ENCODE data around the gene GBE1.
A peak's percentile ranks its signal among the peaks of the same experiment; 100 is the strongest.
"Not testable (repeated sequence)": the region's sequence is repeated elsewhere in the genome, so short reads cannot be mapped to it uniquely, and the experiment has no call there.

Gene GBE1

DNA sequence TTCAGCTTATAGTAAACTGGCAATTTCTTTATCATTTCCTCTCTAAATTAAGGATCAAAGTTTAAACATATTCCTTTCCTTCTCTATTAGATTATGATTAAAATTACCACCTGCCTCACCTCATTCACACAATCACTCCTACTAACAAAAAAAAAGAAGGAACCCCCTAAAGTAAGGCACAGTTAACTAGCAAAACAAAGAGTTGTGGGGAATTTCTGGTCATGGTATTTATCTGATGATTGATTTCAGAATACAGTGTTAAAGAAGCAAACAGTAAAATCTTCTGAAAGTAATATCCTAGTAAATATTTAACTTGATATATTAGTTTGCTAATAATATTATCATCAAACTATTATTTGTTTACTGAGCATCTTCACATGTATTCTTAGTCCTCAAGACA lies 8.8 kb downstream of the GBE1 start:
- DNase-seq: no peak

DNA sequence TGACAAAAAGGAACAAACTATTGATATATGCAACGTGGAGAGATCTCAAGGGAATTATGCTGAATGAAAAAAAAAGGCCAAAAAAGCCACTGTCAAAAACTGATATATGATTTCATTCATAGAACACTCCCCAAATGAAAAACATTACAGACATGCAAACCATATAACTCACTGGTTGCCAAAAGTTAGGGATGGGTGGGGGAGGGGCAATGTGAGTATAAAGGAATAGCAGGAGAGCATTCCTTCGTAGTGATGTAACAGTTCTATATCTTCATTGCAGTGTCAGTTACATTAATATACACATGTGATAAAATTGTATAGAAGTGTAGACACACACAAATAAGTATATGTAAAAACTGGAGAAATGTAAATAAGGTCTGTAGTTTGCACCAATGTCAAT lies 12.2 kb downstream of the GBE1 start:
- no peak for DNase-seq

DNA sequence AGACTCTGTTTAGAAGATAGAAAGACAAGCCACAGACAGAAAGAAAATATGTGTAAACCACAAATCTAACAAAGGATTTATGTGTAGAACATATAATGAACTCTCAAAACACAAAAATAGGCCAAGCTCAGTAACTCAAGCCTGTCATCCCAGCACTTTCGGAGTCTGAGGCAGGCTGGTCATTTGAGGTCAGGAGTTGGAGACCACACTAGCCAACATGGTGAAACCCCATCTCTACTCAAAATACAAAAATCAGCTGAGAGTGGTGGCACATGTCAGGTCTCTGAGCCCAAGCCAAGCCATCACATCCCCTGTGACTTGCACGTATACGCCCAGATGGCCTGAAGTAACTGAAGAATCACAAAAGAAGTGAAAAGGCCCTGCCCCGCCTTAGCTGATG lies 14.2 kb downstream of the GBE1 start:
- DNase-seq: not testable (repeated sequence)

DNA sequence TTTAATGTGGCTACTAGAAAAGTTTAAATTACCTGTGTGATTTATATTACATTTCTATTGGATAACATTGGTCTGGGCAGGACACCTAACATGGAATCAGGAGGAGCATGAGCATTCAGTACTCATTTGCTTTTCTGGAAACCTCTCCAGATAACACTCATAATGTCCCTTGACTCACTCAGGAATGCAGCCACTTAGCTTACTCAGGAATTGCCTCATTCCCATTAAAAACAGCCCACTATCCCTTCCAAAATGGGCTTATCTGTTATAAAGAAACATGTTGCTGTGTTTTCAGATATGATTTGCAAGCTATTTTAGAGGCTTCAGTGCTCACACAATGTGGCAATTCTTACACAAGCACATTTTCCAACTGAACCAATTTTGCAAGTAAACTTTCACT lies 17.1 kb downstream of the GBE1 start:
- DNase-seq: no peak

DNA sequence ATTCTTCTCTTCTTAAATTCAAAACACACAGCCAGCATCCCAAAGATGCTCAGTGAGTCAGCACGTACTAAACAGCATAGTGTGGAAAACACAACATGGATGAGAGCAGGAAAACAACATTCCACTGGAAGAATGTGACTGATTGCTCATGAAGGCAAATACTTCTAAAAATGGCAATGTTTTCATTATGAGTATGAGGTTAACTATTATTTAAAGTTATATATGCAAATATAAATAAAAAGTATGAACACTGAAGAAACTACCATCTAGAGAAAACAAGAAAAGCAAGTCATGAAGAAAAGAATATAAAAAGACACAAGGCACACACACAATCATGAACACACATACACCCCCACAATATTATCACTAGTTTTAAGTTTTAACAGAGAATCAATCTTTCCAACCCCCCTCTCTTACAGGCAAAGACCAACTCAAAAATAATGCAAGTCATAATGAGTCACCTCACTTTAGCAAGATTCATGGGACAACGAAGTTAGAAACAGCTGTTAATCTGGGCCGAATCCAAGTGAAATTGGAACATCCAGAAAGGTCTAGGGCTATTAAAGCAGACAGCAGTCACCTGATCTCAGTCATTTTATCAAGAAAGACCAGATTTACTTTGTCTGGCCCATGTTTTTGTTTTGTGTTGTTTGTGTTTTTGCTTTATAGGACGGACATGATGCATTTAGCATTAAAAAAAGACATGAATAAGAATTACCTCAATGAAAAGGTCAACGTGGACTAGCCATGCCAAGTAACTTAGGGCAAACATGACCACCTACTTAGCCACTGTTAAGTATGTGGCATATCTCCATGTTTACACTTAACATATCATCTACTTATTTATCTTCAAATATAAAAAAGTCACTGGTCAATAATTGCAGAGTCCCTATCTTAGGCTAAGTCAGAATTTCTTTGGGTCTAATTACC lies 18.1 kb downstream of the GBE1 start:
- no peak for DNase-seq

DNA sequence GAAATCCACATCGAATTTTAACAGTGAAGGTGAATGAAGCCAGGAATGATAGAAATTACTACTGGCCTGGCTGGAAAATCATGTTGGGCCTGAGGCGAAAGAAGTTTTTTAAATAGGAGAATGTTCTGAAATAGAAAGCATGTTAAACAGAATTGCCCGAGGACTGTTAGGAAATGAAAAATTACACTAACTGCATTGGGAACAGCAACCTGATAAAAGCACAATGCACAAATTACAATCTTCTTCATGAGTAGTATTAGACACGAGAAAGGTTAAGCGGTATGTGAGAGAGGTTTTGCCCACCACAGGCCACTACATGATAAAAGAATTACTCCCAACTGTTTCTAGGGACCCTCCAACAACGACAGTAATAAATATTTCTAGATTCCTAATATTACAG lies 18.9 kb downstream of the GBE1 start:
- DNase-seq: no peak

DNA sequence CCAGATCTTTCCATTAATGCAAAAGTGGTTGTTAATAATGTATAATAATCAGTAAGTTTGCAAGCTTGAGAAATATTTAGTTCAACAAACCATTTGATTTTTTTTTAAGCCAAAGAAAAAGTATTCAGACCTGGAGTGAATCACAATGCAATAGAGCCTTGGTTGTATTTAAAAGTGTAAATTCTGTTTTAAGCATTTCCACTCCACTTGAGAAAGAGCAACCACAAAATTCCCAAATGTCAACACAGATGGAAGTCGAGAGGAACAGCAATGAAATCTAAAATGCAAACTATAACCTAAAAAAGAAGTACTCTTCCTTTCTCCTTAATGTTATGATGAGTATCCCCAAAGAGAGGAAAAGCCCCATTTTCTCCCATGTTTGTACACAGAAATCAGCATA lies 20.2 kb downstream of the GBE1 start:
- no peak for DNase-seq

DNA sequence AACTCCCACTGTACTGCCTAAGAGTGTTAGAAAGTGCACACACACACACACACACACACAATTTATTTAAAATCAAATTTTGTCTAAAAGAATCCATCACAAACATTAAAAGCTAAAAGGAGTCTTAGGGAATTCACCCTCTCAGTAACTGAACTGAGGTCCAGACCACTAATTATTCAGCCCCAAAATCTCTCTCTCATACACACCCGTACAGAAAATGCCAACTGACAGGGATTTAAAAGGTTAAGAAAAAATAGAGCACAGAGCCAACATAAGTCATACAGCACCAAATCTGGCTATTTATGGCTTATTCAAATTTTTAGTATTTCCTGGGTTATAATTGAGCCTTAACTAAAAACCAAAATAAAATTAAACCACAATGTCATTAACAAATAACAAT lies 20.7 kb downstream of the GBE1 start:
- DNase-seq: no peak

DNA sequence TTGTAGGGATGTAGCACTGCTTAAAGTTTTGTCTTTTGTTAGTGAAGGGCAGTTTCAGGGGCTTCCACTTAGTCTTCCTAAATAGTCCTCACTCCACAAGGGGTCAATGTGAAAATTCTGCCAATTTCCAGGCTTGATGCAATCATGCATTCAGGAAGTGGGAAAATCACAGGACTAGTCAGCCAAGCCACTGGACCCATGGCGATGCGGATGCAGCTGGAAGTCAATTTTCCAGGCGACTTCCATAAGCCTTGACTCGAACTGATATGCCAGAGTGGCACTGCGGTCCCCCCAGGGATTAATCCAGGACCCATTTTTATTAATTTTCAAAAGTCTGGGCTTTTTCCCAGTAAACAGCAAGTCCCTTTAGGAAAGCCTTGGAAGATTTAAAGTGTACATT lies 26.1 kb downstream of the GBE1 start:
- DNase-seq: no peak

DNA sequence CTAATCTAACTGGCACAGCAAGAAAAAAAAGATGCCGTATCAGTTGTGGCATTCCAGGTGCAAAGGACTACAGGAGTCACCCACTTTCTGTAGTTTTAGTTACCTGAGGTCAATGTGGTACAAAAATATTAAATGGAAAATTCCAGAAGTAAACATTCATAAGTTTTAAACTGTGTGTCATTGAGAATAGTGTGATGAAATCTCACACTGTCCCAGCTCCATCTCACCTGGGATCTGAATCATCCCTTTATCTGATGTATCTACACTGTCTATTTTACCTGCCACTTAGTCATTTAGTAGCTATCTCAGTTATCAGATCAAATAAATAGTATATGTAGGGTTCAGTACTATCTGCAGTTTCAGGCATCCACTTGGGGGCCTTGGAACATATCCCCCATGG lies 26.7 kb downstream of the GBE1 start:
- DNase-seq: no peak

DNA sequence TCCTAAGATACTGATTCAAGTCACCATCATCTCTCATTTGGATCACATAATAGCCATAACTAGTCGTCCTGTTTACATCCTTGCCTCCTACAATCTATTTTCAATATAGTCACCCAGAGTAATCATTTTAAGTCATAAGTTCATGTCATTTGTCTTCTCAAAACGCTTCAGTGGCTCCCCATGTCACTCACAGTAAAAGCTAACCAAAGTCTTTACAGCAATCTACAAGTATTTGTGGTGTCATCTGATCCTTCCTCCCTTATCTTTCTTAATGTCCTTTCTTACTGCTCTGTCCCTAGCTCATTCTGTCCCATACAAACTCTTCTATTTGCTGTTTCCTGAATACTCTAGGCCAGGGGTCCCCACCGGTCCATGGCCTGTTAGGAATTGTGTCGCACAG lies 28.8 kb downstream of the GBE1 start:
- no peak for DNase-seq

DNA sequence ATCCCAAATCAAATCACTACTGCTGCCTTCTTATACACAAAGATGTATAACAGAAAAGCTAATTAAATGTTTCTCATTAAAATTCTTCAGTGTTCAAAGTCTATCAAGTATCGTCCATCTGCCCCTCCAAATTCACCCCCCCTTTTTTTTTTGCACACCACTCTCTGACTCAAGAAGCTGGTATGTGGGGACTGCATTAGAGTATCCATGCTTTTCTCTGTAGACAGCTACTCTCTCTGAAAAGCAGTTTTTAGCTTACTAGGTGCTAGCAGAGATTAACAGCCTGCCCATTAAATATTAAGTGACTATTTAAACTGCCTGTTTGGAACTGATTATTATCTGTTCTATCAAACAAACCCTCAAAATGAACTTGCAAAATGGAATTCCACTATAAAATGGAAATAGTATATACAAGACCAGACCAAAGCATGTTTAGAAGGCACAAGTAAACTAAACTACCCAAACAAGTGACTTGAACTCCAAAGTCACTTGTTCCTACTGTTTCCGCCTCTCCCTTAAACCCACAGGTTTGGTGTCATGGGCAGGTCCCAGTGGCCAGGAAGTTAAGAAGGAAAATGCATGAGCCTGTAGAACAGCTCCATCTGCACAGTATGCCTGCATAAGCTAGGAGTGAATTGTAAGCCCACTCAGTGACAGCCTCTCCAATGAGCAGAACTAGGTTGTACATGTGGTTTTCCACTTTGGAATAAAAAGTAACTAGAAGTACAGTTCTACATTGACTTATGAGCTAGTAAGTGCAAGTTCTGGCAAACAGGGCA lies 32.5 kb downstream of the GBE1 start:
- DNase-seq: no peak

DNA sequence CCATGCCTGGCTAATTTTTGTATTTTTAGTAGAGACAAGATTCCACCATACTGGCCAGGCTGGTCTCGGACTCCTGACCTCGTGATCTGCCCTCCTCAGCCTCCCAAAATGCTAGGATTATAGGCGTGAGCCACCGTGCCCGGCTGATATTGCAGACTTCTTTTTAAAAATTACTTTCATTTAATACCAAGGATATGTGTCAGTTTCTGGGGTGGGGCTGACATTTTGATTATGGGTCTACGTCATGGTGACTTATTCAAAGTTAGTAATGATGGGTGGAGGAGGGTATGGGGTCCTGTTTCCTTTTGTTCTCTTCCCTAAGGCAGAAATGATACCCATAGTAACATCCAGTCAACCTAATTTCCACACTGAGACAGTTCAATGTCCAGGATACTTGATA lies 34.7 kb downstream of the GBE1 start:
- no peak for DNase-seq

DNA sequence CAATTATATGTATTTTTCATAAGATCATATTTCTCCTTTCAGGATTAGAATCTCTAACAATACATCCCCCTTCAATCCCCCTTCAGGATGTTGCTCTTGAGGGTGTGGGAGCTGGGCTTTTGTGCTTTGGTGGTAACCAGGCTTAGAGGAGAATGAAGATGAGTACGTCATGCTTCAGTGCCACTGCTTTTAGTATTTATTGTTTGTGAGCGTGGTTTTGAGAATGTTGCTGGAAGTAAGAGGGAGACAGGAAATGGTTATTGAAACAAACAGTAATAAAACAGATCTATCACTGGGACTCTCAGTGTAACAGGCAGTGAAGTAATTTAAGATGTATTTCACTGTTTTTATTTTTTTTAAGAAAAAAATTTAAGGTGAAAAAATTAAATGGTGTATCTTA lies 35.3 kb downstream of the GBE1 start:
- no peak for DNase-seq

DNA sequence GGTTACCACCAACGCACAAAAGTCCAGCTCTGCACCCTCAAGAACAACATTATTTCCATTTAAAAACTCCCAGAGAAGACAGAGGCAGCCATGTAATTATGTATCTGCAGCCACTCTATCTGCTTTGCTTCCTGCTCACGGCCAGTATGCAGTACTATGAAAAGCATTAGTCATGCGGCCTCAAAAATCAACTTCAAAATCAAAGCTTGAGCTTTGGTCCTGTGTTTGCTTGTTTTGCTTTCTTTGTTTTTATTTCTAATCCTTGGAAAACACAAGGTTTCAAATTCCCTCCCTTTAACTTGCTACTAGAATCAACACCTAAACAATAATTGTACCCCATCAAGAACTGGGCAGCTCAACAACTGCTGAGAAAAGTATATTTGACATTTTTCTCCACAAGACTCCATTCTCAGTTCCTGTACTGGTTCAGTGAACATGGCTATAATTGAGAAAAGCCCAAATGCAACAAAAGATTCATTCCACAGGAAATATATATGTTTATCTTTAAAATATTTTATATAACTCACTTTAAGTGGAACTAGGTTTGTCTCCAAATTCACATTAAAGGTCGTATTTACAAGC lies 37.6 kb downstream of the GBE1 start:
- DNase-seq: no peak

DNA sequence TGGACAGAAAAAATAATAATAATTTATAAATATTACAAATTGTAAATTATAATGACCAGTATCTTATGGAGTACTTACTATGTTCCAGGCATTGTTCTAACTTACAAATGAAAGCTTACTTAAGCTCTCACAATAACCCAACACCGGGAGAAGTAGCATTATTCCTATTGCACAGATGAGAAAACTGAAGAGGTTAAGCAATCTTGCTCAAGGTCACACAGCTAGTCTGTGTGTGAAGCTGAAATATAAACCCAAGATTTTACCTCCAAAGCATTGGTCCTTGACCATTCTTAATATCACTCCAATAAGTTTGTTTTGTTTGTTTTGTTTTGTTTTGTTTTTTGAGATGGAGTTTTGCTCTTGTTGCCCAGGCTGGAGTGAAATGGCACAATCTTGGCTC lies 43.1 kb downstream of the GBE1 start:
- no peak for DNase-seq

DNA sequence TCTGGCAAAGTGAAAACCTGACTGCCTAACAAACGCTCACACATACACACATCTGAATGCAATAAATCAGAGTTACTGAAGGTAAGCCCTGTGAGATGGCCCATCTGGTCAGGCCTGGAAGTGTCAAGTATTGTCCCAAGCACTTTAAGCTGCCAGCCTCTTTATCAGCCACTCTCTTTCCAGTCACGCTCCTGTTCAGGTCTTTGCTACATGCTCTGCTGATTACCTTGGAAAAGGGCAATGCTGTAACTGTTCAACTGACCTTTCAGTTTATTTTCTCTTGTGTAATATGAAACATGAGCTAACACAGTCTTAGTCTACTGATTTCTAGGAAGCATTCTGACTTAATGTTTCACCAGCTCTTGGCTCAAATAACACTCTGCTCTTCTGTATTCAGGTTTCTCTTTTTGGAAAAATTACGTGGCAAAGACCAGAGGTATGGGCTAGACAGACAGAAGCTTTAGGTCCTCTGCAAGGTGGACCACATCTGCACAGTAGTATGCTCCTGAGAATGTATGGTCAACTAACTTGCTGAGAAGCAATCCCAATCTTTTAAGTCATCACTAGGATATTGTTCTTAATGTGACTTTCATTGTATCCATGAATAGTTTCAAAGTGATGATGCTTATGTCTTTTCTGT lies 44.5 kb downstream of the GBE1 start:
- DNase-seq: peak; percentile 78 to 84

DNA sequence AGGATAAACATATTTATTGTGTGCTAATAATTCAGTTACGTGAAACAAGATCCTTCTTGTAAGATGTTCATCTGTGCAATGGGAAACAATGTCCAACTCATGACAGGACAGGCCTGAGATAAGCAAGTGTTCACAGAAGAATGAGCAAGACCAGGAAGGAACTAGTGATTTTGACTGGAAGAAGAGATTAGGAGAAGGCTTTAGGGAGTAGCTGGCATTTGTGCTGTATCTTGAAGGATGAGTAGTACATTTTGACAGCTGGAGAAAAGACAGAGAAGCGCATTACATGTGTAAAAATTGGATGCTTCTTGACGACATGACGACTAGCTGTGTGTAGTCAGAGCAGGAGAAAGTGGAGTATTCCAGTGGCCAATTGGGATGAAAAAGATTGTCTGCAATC lies 48.4 kb downstream of the GBE1 start:
- no peak for DNase-seq

DNA sequence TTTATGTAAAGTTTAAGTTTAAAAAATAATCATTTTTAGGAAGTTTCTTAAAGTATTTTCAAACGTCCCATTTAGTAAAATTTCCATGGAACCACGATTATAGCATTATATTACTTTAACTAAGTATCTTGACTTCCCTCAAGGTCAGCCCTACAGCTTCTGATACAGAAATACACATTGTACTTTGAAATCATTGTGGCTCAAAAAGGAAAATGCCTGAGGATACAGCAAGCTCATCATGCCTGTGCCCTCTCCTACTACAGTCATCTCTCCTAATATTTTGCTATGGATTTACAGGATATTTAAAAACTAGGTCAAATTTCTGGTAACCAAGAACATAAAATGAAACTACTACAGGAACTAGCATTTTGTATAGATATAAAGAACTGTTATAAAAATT lies 51.8 kb downstream of the GBE1 start:
- DNase-seq: no peak

DNA sequence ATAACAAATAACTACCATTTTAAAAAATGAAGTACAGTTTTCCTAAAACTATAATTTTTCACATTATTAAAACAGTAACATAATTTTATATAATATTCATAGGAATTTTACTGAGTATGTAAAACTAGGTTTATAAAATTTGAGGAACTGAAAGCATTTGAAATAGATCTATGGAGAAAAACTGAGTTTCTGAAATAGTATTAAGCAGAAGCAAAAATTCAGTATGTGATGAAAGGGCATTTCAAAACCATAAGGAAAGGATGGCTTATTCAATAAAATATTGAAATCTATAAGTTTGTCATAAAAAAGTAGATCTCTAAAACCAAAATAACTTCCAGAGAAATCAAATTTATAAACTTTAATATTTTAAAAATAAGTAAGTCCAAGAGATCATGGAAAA lies 53.4 kb downstream of the GBE1 start:
- no peak for DNase-seq

DNA sequence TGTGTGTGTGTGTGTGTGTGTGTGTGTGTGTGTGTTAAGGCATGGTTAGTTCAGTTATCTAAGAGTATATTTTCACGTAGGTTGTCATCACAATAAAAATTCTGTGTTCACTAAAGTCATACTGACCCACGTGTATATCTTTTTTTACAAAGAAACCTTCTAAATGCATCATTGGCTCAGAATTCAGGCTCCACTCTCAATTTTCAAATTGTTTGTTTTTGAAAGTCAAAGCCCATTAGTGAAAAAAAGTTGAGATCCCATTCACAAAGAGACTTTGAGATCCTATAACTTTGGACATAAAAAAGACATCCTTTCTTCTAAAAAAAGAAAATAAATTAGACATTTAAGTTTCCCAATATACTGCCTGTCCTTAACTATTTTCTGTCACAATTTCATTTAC lies 59.3 kb downstream of the GBE1 start:
- DNase-seq: no peak

DNA sequence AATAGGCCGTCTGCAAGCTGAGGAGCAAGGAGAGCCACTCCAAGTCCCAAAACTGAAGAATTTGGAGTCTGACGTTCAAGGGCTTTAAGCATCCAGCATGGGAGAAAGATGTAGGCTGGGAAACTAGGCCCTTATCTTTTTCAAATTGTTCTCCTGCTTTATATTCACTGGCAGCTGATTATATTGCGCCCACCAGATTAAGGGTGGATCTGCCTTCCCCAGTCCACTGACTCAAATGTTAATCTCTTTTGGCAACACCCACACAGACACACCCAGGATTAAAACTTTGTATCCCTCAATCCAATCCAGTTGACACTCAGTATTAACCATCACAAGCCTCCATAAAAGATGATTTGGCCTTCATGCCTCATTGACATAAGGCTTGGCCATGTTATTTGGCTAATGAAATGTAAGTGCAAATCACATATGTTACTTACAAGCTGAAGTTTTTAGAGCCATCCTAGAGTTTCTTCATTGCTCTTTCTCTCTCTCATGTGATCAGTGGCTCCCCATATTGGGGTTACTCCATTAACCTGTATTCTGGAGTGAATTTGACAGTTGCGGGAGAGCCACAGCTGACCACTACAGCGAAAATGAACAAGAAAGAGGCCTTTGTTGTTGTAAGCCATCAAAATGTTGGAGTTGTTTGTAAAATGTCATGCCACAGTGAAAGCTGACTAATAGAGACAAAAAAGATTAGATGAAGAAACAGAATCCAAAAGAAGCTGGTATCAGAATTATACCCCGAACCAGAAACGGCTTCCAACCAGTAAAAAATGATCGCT lies 61.7 kb downstream of the GBE1 start:
- no peak for DNase-seq

DNA sequence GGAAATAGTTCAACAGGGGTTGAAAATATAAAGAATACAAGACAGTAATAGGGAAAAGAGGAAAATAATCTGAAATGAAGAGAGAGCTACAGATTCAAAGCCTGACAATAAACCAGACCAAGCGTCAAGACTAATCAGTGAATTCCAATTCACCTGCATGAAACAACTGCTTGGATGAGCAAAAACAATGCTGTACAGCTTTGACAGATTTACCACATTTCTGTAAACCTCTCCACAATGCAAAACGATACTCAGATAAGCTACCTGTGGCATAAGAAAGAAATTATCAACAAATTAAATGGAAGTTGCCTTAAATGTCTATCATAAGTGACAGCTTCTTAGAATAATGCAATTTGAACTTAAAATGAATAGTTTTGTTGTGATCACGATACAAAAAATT lies 65.4 kb downstream of the GBE1 start:
- no peak for DNase-seq

Measured in SHP77 (cell line).